Medulla oblongata (tissue), 1 donor: Measurements from ENCODE around the gene PGLYRP2.
A peak's percentile ranks its signal among the peaks of the same experiment; 100 is the strongest.
"Not testable (repeated sequence)": the region's sequence is repeated elsewhere in the genome, so short reads cannot be mapped to it uniquely, and the experiment has no call there.

ENCODE experiments used
- DNase-seq: peaks from one replicate; pipeline ENCODE4 v3.0.0-alpha.2; 2015; ENCODE audit errors: extremely low spot score

PGLYRP2 gene

DNA sequence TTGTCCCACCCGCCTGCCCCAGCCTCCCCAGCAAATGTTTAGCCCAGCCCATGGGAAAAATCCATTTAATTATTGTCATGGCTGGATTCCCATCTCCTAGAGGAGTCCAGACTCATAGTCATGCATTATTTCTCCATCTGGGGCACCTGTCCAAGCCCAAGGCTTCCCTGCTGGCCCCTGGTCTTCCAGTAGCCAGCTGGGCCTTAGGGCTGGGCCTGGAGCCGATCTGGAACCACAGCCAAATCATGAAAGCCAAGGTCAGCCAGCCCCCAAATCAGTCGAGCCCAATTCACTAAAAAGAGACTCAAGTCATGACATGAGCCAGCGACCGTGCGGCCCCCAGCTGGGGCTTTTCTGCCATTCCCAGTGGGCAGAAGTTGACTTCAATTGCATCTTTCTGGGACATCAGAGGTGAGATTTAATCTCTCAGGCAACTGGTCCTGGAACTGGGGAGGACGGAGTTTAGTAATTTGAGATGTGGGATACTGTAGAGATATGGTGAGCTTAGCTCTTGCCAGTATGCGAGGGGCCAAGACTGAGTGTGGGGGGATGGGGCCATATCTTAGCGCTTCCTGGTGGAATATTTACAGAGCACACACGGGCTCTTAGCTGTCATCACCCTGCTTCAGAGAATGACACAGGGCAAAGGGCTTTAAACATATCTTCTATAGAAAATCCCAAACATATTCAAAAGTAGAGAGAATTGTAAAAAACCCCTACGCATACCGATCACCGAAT is 9.4 kb upstream of the PGLYRP2 start:
- DNase-seq = no peak

DNA sequence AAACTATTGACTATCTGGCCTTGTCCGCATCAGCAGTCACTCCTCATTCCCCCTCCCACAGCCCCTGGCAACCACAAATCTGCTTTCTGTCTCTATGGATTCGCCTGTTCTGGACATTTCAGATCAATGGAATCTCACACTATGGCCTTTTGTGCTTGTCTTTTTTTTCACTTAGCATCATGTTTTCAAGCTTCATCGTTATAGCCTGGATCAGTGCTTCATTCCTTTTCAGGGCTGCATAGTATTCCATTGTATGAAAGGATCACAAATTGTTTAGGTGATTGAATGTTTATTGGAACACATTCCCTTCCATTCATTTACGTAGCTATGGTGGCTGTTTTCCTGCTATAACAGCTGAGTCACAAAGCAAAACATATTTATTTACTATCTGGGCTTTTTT is 7.7 kb upstream of the PGLYRP2 start:
- DNase-seq = no peak

DNA sequence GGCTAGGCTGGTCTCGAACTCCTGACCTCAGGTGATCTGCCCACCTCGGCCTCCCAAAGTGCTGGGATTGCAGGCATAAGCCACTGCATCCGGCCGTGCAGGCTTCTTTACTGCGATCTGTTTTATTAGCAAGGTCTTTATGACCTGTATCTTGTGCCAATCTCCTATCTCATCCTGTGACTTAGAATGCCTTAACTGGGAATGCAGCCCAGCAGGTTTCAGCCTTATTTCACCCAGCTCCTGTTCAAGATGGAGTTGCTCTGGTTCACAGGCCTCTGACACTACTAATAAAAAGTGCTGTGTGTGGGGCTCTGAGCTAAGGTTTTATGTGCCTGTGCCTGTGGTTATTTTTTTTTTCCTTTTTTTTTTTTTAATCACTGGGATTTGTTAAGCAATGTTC is 6.5 kb upstream of the PGLYRP2 start:
- DNase-seq = not testable (repeated sequence)

DNA sequence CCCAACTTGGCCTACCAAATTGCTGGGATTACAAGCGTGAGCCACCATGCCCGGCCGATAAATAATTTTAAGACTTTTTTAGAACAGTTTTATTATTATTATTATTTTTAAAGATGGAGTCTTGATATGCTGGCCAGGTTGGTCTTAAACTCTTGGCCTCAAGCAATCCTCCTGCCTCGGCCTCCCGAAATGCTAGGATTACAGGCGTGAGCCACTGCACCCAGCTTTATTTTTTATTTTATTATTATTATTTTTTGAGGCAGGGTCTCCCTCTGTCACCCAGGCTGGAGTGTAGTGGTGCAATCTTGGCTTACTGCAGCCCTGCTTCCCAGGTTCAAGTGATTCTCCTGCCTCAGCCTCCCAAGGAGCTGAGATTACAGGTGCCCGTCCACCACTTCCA is 1.7 kb upstream of the PGLYRP2 start:
- not testable (repeated sequence) for DNase-seq

DNA sequence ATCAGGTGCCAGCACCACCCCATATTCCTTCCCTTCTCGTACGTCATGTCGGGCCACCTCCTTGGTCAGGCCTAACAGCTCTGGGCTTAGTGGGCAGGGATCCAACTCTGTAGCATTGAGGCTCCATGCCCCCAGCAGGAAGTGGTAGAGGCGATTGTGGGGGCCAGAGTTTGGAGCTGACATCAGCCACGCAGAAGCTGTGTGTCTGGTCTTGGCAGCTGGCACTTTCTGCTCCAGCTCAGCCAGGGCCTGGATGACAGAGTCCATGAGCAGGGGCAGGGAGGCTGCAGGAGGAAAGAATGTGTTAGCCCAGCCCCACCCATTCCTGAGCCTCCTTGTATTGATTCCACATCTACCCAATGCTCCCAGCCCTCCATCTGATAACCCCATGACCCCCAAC is 3.0 kb downstream of the PGLYRP2 start:
- no peak for DNase-seq

DNA sequence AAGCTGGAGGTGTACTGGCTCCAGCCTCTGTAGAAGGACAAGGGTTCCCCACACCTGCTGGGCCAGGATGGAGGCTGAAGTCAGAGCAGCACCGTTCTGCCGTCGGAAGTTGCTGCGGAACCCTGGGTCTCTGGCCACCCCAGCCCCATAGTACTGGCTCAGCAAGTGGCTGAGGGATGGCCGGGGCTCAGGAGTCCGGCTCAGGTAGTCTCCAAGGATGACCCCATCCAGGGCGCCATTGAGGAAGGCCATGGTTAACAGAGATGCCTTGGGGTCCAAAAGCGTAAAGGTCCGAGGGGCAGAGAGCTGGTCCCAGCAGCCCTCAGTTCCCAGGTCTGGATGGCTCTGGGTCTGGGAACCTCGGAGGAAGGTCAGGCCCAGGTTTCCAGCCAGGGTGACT is 3.7 kb downstream of the PGLYRP2 start:
- no peak for DNase-seq

DNA sequence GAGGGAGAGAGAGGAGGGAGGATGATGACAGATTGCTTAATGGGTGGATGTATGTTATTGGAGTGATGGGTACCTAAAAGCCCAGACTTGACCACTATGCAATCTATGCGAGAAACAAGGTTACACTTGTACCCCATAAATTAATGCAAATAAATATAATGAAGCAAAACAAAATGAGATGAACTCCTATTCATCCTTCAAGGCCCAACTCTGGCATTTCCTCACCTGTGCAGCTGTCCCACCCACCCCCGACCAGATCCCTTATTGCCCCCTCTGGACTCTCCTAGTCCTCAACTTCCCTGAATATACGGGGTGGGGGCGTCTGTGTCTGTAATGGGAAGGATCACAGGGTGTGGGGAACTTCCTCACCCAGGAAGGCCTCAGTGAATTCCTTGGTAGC is 4.1 kb downstream of the PGLYRP2 start:
- DNase-seq = no peak

DNA sequence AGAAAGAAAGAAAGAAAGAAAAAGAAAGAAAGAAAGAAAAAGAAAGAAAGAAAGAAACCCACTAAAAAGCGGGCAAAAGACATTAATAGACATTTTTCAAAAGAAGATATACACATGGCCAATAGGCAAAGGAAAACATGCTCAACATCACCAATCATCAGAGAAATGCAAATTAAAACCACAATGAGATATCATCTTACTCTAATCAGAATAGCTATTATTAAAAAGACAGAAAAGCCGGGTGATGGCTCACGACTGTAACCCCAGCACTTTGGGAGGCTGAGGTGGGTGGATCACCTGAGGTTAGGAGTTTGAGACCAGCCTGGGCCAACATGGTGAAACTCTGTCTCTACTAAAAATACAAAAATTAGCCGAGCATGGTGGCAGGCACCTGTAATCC is 5.5 kb downstream of the PGLYRP2 start:
- not testable (repeated sequence) for DNase-seq

DNA sequence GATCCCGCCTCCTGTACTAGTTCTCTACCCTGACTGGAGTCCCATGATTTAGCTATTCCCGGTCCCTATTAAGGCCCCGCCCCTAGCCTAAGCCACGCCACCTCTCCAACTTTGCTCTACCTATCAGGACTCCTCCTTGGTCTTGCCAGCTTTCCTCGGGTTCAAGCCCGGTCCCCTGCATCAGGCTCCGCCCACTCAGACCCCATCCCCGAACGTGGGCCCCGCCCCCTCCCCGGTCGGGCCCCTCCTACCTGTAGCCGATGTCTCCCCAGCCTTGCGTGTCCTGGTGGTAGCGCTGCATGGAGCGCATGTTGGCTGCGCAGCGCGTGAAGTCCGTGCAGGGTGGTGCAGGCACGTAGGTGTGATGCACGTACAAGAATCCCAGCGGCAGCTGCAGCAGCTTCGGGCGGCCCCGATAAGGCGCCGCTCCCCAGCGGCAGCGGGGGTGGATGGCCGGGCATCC is 7.6 kb downstream of the PGLYRP2 start:
- DNase-seq = no peak

DNA sequence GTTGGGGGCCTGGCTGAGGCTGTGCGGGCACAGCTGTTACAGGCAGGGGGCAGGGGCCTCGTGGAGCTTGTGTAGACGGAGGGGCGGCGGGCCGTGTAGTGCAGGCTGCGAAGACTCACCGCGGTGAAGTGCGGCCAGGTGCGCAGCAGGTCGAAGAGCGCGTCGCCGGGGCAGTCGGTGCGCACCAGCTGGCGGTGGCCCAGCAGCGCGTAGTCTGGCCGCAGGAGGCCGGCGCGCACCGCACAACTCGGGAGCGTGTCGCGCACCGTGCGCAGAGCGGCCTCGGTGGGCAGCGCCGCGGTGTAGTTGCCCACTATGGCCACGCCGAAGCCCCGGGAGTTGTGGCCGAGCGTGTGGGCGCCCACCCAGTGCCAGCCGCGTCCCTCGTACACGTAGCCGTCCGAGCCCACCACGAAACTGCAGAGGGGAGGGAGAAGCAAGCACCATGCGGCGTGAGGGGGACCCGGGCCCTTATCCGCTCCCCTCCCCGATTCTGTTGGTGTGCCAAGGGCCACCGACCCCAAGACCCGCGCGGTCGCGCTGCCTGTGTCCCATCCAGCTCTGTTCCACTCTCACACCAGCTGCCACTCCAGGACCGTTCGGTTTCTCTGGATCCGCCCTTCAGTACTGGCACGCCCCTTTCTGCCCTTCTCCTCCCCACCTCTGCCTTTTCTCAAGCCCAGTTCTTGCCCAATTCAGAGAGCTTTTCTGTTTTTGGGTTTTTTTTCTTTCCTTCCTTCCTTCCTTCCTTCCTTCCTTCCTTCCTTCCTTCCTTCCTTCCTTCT is 9.6 kb downstream of the PGLYRP2 start:
- DNase-seq = no peak

DNA sequence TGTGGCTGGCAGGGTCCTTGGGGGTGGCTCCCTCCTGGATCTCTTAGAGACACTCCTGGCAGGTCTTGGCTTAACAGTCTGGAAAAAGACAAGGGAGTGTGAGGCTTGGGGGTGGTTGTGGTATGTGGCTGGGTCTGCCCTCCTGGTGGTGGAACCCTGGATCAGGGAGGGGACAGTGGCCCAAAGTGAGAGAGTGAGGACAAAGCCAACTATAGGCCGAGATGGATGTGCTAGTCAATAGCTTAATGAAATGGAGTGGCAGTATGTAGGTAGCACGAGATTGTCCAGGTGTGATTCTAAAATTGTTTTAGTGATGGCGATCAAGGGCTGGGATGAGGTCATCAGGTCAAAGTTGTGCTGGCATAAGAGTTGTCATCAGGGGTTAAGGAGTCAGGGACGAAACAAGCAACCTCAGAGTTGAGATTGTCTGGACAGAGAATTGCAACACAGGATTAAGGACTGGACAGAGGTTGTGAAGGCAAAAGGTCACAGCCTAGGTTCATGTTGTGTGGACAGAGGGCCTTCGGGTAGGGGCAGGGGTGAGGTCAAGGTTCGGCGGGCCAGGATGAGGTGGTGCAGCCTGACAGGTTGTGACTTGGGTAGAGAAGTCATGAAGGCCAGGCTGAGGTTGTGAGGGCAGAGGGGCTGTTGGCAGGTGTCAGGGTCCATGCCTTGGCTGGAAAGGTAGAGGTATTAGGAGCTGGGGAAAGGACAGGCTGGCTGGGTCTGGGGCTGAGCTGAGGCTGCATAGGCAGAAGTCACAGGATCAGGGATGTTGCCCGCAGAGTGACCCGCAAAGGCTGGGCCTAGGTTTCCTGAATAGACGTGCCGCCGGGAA is 10.4 kb downstream of the PGLYRP2 start:
- DNase-seq = no peak

DNA sequence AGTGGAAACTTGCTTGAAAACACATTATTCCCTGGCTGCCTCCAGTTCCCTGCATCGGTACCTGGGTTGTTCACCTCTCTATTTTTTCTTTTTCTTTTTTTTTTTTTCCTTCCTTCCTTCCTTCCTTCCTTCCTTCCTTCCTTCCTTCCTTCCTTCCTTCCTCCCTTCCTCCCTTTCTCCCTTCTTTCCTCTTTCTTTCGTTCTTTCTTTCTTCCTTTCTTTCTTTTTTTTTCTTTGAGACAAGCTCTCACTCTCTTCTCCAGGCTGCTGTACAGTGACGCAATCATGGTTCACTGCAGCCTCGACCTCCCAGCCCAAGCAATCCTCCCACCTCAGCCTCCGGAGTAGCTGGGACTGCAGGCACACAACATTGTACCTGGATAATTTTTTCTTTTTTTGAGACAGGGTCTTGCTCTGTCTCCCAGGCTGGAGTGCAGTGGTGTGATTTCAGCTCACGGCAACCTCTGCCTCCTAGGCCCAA is 11.5 kb downstream of the PGLYRP2 start:
- no peak for DNase-seq

DNA sequence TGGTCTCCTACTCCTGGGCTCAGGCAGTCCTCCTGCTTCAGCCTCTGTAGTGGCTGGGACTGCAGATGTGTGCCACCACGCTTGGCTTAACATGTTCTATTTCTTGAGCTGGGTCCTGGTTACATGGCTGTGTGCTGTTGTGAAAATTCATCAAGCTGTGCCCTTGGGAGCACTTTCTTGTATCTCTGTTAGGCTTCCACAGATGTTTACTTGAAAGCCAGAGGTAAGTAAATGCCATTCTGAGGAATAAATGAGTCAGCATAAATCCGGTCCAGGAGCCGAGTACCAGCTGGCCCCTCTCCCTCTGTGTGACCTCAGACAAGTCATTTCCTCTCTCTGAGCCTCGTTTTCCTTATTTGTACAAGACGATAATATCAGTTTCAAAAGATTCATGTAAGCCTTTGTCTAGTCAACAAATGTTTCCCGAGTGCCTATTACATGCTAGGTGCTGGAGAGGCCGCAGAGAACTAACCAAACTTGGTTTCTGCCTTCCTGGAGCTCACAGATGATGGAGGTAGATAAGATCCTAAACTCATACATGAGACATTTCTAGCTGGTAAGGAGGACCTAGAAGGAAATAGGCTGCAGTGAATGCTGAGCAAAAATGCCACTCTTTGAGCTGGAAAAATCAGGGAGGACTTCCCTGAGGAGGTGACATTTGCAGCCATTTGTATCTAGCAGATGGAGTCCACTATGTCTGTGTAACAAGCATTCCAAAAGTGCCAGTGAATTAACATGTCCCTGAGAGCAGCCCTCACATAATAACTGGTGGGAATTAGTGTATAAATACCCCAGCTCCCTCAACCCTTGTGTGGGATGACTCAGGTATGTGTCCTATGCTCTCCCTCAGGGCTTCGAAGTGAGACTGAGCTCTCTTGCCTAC is 12.2 kb downstream of the PGLYRP2 start:
- DNase-seq = no peak

DNA sequence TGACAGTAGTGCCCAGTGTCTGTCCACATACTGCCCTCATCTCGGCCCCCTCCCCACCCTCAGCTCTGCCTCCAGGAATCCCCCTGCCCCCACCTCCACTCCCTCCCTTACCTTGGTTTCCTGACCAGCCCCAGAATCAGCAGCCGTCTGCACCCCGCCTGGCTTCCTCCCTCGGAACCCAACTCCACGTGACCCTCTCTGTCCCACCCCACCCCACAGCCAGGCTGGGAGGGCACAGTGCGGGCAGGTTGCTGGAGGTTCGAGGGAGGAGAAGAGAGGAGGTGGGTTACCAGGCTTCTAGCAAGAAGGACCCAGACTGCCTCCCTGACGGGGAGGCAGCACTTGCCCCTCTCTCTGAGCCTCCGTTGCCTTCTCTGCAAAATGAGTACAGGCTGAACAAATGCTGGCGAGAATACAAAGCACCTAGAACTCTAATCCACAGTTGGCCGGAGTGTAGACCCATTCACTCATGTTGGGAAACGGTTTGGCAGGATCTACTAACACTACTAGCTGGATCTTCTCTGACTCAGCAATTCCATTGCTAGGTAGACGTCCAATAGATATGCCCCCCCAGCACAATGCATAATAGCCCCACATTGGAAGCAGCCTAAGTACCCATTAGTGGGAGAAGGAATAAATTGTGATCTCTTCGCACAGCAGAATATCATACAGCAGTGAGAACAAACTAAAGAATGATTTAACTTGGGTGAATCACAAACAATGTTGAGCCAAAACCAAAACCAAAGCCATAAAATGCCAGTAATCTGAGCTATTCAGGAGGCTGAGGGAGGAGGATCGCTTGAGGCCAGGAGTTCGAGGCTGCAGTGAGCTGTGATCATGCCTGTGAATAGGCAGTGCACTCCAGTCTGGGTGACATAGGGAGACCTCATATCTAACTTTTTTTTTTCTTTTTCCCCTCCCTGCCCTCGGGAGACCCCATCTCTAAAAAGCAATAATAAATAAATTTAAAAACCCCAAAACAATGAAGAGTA is 14.6 kb downstream of the PGLYRP2 start, which contains the start of gene RASAL3:
RASAL3 (minus strand) TSS at position 151 of the 992 bp plus-strand sequence. CDS start 186 bp downstream, outside the sequence.
- peak; percentile 26 for DNase-seq

DNA sequence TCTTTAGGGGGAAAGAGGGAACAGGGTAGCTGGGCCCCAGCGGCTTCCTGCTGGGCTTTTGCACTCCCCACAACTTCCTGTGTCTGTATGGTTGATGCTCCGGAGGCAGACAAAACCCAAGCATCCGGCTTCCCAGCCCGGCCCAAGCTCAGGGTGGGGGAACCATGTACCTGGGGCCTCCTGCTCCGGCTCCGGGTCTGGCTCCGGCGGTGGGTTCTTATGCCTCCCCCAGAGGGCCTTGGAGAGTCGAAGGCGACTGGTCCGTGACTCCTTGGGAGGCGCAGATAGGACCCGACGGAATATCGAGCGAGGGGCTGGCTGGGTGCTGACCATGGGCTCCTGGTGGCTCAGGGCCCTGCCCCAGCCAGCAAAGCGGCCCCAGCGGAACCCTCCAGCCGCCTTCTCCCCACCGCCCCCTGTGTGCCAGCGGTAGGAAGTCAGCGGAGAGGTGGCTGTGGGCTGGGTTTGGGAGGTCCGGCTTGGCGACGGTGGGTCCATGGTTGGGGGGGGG is 15.4 kb downstream of the PGLYRP2 start:
- DNase-seq = no peak

DNA sequence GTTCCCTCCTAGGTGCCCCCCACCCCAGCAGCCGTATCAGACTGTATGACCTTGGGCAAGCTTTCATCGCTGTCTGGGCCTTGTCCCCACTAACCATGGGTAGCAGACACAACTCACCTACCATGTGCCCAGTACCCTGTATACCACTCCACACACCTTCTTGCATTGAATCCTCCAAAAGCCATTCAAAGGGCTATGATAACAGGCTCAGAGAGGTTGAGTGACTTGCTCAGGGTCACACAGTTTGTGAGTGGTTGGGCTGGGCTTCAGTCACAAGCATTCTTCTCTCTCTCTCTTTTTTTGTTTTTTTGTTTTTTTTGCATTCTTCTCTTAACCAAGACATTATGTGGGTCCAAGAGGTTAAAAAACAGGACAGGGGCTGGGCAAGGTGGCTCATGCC is 17.6 kb downstream of the PGLYRP2 start:
- DNase-seq = no peak

DNA sequence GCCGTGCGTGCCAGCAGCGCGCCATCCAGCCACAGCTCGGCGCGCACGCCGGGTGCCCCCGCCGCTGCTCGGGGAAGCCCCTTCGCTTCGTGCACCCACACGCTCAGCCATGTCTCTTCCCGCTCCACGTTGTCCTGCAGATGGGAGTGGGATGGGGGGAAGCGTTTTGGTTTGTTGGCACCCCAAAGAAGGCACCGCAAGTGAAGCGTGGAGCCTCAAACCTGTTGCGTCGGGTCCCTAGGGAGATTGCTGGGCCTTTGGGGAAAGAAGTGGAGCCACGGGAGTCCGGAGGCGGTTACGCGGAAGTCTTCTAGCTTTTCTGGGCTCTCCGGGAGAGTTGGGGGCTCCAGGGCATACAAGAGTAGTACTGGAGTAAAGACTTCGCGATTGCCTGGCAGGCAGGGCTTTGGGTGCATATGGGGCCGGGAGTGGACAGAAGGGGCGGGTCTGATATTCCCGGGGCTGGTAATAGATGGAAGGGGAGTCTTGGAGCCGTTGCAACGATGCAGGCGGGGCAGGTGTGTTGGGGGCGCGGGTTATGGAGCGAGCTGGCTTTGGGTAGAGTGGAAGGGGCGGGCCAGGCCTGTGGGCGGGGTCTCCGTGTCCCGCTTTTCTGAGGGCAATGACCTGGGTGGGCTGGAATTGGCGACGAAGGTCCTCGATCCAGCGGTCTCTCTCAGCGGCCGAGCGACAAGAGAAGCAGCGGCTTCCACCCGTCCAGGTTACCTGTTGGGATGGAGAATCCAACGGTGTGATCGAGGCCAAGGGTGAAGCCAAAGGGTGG is 21.4 kb downstream of the PGLYRP2 start:
- no peak for DNase-seq

DNA sequence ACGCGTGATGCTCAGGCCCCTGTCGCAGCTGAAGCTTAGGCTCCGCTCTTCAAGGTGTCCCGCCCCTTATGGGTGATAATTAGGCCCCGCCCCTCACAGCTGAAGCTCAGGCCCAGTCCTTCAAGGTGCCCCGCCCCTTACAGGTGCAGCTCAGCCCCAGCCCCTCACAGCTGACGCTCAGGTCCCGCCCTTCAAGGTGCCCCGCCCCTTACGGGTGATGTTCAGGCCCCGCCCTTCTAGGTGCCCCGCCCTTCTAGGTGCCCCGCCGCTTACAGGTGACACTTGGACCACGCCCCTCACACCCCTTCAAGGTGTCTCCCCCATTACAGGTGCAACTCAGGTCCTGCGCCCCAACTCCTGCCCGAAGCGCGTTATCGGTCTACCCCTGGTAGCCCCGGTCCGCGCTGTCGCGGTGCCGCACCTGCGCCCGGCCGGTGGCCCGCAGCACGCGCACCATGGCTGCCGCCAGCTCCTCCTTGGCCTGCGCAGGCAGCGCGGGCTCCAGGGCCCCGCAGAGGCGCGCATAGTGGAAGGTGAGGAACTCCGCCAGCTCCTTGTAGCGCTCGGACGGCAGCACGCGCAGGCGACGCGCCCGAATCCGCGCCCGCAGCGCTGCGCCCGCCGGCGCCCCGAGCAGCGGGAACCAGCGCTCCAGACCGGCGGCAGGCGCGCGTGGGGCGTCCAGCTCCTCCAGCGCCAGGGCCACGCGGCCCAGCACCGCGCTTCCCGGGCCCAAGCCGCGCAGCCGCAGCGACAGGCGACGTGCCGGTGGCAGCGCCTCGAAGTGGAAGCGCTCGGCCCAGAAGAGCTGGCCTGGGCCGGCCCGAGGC is 22.2 kb downstream of the PGLYRP2 start:
- no peak for DNase-seq
